NCI-H2081 treated with DMSO at 0.1 percent for 48 hours (cell line): ENCODE data around the gene TRAPPC3L.
"Not testable (repeated sequence)": the region's sequence is repeated elsewhere in the genome, so short reads cannot be mapped to it uniquely, and the experiment has no call there.

ENCODE experiments used
- DNase-seq: peaks from one replicate; lab custom pipeline; 2025; lab: John Stamatoyannopoulos, UW

The TRAPPC3L gene

DNA sequence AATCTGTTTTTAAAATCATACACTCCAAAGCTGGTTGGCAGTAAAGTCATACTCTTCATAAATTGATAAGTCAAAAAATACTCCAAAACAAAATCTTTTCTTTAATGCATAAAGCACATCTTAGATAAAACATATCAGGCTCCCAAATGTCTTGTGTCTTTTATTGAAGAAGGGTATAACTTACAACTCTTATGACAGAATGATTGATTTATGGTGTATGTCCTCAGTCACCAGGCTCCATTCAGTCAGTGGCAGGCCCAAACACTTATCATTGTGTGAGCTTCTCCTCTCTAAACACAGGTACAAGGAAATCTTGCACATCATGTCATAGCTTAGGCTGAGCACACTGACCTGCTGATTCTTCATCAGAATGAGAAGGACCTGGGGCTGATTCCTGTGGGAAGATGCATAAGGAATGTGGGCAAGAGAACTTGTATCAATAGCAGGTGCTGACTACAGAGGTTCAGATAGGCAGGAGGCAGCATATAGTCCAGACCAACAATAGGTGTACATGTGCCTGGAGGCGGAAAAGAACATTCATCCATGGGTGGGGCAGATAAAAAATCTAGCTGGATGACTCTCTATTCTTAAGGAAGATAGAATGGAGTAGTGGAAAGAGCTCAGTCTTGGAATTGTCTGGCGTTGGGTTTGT, 32.1 kb downstream of the TRAPPC3L start:
- no peak for DNase-seq

DNA sequence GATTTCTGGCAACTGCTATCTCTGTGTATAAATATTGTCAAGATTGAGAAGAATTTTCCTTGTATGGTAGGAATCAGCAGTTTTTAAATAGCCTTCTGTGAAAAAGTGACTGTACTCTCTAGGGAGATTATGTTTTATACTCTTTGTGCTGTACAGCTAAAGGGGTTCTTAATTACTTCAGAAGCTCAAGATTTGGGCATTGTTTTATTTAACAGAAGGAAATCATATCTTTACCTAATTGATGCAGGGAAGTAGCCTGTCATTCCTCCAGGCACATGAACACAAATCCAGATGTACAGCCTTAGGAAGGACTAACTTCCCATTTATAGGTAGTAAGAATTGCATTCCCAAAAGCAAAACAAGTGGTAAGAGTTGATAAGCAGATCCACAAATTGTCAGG, 32.8 kb downstream of the TRAPPC3L start:
- DNase-seq = no peak

DNA sequence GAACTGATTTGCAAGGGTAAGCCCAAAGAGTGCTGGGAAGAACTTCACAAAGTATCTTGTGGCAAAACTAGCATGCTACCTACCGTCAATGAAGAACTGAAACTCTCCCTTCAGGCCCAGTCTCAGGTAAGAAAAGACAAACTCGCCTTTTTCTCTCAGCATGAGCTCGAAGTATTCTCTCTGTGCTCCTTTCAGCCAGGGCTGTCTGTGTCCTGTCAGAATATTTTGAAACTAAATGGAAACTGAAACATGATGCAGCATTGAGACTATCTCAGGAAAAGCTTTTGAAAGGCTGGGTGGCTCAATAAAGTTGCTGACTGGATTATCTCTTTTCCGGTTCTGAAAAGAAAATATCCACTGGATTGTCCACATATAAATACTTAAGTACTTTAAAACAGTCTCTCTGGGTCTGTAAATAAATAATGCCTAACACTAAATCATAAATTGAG, 33.3 kb downstream of the TRAPPC3L start:
- DNase-seq = no peak

DNA sequence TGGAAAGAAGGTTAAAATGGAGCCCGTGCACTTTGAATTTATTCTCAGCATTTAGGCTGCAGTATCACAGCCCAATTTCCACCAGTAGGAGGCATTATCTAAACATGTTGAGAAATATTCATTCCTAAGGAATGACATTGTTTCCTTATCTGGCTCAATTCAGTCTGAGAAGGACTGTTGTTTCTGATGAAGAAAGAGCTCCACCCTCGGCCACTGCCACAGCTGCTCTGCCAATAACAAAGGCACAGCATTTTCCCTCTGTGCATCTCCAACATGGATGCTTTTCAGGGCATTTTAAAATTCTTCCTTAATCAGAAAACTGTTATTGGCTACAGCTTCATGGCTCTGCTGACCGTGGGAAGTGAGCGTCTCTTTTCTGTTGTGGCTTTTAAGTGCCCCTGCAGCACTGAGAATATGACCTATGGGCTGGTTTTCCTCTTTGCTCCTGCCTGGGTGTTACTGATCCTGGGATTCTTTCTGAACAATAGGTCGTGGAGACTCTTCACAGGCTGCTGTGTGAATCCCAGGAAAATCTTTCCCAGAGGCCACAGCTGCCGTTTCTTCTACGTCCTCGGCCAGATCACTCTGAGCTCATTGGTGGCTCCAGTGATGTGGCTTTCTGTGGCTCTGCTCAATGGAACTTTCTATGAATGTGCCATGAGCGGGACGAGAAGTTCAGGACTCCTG, 33.9 kb downstream of the TRAPPC3L start, which contains the start of gene CALHM5:
Gene CALHM5, plus strand, starts transcription at position 216 of the 687 bp plus-strand sequence. Its CDS starts 58 bp downstream, at position 274.
- DNase-seq = no peak

DNA sequence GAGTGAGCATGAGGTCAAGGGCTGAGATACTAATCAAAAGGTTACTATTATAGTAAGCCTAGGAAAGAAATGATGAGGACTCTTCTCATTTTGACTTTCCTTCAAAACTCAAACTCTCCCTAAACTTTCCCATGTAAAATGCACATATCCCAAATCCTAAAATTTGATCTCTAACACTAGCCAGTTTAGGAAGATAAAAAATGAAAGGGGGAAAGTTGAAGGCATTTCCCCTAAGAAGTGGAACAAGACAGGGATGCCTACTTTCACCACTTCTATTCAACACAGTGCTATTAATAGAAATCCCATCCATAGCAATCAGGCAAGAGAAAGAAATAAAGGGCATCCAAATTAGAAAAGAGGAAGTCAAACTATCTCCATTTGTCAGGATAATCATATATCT, 37.0 kb downstream of the TRAPPC3L start:
- DNase-seq = no peak

DNA sequence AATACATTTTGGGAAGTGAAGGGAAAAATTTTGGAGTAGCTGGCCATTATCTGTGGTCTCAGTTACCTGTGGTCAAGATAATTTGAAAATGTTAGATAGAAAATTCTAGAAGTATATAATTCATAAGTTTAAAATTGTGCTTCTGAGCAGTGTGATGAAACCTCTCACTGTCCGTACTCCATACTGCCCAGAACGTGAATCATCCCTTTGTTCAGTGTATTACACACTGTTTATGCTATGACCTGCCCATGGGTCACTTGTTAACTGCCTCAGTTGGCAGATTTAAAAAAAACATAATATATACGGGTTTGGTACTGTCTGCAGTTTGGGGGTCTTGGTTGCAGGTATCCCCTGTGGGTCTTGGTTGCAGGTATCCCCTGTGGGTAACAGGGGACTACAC, 38.2 kb downstream of the TRAPPC3L start:
- DNase-seq = no peak

DNA sequence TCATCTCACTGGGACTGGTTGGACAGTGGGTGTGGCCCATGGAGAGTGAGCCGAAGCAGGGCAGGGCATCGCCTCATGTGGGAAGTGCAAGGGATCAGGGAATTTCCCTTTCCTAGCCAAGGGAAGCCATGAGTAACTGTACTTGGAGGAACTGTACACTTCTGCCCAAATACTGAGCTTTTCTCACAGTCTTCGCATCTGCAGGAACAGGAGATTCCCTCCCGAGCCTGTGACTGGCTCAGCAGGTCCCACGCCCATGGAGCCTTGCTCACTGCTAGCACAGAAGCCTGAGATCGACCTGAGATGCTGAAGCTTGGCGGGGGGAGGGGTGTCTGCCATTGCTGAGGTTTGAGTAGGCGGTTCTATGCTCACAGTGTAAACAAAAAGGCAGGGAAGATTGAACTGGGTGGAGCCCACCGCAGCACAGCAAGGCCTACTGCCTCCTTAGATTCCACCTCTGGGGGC, 44.5 kb downstream of the TRAPPC3L start:
- DNase-seq = no peak

DNA sequence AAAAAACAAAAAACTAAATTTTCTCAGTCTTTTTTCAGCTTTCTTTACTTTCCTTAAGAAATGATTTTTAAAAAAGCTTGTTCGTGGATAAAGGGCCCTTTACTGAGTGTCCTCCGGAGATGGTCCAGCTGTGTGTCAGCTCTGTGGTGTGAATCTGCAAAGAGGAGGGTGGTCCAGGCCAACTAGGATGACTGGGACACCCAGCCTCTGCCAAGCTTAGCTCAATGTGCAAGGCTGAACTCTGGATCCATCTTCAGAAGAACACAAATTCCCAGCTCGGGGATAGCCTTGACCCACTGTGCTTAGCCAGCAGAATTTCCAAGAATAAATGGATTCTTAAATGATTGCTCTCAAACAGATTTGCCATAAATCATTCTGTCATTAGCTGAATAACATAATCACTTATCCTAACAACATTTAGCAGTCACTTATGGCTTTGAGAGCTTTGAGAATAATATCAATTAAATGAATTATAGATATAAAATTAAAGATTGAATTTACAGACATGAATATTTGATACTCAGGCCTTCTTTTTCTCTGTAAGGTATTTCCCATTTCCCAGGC, 48.3 kb downstream of the TRAPPC3L start:
- DNase-seq = no peak

DNA sequence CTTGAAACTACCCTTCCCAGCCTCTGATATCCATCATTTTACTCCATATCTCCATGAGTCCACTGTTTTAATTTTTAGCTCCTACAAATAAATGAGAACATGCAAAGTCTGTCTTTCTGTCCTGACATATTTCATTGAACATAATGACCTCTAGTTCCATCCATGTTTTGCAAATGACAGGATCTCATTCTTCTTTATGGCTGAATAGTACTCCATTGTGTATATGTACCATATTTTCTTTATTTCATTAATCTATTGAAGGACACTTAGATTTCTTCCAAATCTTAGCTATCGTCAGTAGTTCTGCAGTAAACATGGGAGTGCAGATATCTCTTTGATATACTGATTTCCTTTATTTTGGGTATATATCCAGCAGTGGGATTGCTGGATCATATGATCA, 50.3 kb downstream of the TRAPPC3L start:
- not testable (repeated sequence) for DNase-seq

DNA sequence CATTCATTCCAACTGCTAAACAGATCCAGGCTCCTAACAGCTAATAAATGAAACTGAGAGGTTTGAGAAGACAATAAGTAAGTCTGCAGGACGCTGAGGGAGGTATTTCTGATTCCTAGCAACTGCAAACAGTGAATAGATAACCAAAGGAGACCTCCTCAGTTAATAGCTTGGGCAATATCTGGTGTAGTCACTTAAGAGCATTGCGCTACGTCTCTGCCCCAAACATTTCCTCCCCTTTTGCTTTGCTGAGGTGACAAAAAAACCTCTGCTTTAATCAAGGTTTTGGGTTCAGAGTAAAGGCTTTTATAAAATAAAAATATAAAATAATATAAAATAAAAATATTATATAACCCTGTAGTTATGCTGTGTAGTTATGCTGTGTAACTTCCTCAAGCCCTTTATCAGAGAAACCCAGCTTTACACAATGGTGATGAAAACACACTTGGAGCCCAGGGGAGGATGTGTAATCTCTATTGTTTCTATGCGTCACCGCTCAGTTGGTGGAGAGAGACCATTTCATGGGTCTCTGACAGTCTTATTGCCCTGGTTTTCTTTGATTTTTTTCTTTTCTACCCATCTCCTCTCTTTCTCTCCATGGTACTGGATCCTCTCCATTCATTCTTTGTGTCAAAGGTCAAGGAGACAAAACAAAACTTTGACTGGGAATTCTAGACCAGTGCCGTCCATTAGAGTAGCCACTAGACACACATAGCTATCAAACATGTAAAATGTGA, 53.0 kb downstream of the TRAPPC3L start:
- DNase-seq = no peak

DNA sequence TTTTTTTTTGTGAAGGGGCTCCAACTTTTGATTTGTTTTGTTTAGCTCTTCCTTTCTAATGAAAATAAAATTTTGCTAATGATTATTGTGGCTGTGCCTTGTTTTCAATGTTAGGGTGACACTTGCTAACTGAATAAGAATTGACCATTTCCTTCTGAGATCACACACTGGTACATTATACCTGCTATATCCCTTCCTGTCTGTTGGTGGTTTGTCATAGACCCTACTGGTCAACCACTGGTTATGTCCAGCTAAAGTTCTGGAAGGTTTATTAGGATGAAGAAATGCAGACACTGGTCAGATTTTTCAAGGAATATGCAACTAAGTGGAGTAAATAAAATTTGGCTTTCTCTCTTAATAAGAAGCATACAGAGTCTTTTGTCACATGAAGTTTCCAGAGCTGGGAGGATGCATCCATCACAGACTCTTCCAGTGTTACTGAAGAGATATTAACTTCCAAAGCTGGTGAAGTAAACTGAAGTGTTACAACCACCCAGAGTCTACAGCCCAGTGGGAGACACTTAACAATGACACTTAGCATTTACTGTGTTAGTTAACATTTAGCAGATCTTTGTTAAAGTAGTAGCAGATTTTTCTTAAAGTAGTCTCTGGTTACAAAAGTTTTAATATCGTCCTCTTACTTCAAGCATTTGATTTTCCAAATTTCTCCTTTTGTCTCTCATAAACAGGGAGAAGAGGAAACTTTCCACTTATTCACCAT, 53.7 kb downstream of the TRAPPC3L start:
- DNase-seq = no peak

DNA sequence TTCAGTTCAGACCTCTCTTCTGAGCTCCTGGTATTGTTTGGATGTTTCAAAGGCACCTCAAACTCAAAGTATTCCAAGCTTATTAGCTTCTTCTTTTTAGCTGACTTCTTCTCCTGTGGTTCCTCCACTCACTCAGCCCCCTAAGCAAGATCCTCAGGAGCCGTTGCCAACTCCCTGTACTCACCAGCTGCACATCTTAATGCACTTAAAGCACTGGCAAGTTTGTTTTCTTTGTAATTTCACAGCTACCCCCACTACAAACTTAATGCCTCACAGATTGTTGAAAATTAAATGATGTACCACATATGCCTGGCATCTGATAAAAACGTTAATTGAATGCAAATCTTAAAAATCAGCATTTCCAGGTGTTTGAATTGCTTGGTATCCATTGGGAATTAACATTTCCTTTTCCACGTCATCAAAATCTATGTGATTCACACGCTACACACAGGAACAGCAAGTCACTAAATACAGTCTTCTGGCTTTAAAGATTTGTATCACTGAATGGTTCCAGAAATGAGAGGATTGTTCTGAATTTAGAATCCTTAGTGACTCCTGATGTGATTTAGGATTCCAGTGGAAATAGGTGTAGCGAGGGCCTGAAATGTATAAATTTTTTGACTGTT, 59.8 kb downstream of the TRAPPC3L start:
- no peak for DNase-seq

DNA sequence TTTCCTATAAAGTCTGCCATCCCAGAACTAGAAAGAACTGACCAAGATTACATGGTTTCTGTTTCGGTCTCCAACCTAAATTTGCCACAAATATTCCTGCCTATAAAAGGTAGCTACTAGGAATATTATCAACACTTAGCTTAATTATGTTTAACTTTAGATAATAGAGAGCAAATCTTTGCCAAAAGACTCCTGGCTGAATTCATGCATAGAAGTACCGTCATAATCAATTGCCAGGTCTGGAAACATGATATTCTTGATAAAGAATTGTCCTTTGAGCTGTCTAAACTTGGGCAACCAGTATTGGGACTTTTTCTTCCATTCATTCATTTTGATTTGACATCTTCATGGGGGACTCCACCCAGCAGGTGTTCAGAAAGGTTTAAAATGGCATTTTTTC, 61.9 kb downstream of the TRAPPC3L start:
- DNase-seq = no peak

DNA sequence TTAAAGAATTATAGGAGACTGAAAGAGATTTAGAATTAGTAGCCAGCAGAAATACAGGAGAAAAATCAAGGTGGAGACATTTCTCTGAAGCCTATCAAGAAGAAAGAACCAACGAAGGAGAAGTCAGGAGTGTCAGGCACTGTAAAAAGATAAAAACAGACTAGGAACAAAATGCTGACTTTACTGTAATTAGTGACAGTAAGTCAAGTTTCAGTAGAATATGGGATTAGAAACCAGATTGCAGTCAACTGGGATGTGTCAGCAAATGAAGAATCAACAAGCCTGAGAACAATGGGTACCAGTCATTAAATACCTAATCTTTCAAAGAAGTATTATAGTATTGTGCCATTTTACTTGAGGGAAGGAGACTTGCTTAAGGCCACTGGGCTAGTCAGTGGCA, 62.7 kb downstream of the TRAPPC3L start:
- no peak for DNase-seq

DNA sequence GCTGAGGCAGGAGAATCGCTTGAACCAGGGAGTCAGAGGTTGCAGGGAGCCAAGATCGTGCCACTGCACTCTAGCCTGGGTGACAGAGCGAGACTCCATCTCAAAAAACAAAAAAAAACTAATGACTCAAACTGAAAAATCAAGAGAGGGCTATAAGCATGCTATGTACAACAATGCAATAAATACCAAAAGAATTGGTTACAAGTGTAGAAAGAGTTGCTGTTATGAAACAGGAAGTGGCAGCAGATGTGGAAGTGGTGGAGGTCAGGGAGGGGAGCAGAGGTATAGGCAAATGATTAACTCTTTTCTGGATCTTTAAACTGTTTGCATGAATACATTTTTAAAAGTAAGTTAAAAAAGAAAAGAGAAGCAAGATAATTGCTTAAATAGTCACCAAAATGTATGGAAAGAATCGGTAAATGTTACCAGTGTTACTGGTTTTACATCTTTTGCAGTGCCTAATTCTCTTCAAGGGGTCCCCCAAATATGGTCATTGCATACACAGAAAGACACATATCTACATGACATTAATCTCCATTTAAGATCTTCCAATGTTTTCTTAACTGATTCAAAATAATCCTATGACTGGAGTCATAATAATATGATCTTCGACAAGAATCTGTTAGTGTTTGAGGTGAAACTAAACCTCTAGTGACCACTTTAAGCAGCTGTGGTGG, 69.3 kb downstream of the TRAPPC3L start:
- no peak for DNase-seq

DNA sequence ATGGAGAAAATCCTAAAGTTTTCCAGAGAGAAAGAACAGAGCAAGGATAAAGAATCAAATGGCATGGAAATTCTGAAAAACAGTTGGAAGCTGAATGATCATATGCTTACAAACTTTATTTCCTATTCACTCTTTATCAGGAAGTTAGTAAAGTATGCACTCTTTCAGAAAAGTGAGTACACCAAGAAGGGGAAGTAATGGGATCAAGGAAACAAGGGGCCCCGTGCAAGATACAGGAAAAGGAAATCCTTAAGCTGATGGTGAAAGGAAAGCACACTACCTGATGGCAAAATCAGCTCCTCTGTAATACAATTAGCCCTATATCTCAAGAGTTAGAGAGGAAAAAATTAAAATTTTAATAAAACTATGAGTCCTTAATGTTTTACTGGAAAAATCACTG, 70.3 kb downstream of the TRAPPC3L start:
- no peak for DNase-seq

DNA sequence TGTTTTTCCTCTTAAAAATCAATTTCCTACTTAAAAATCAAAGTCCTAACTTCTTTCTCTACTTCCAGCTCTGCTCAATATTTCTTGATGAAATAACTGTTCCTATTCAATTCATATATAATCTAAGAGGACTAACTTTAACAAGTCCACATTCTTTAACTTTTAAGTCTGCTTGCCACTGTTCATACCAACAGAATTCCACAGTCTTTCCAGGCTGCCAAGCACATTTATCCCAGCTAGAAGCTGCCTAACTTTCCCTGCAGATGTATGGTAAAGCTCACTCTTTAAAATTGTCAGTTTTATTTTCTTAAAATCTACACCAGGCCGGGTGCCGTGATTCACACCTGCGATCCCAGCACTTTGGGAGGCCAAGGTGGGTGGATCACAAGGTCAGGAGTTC, 72.8 kb downstream of the TRAPPC3L start:
- DNase-seq = no peak

DNA sequence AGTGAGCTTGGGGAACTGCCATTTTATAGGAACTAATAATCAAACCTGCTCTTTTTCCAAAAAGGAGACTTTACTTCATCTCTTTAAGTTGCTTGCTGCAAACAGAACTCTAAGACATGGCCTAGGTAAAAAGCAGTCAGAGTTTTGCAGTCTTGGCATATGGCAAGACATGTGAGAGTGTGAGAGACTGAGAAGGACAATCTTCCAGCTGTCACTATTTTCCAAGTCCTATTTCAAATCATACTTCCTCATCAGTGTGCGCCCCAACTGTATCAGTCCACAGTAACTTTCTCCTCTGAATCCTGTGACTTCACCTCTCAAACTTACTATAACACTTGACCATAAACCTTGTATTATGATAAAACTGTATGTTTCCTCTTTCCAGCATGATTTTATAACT, 74.0 kb downstream of the TRAPPC3L start:
- no peak for DNase-seq

DNA sequence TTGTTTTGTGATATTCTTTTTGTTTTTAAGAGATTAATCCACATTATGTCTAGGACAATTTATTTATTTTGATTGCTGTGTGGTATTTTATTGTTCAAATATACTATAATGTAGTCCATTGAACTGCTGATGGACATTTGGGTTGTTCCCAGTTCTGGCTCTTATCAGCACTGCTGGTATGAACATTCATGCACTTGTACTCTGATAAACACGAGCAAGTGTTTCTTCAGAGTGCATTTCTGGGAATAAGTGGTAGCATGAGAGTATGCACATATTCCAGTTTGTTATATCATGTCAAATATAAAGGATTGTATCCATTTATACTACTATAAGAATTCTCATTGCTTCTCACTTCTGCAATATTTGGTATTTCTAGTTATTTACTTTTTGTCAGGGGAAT, 77.2 kb downstream of the TRAPPC3L start:
- no peak for DNase-seq

DNA sequence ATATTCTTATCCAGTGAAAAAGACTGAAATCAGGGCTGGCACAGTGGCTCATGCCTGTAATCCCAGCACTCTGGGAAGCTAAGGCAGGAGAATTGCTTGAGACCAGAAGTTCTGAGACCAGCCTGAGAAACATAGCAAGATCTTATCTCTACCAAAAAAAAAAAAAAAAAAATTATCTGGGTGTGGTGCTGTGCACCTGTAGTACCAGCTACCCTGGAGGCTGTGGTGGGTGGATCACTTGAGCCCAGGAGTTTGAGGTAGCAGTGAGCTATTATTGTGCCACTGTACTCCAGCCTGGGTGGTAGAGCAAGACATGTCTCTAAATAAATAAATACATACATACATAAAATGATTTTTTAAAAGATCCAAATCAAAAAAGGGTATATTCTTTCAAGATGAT, 78.0 kb downstream of the TRAPPC3L start:
- DNase-seq = no peak

DNA sequence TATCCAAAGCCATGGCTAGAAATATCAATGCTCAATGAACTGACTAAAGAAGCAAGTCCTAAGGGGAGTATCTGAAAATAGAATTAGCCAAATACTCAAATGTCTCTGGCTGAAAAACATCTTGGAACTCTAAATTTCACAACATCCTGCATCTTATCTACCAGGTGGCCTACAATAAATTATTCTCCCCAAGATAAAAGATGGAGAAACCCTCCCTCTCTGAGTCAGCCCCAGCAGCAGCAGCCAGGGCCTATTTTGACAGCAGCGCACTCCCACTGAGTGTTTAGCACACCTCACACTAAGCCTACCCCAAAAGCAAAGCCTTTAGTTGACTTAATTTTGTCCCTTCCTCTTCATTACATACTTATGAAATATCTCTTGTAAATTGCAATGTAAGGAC, 78.4 kb downstream of the TRAPPC3L start:
- no peak for DNase-seq
